OCI-LY7 (cell line): Measurements from ENCODE around the gene HS3ST2. TPM values are rescaled to one million over a fixed set of nuclear protein-coding genes. Genes with fewer than 3 reads are reported as not detected.

Experiments used
- BruUV-seq: library from RNA; stranded (reverse); fragments of 400-500 nt; replicated peaks from 2 replicates; lab custom pipeline; 2021; lab: Mats Ljungman, UMichigan
- CTCF ChIA-PET: fragments of 300-600 bp; sonication (Branson Sonifier 250); formaldehyde crosslinking; loops from one replicate; lab custom pipeline; 2022; ENCODE audit warnings: antibody characterized with exemption; ENCODE audit not compliant: unreplicated experiment; lab: Charles Lee
- POLR2A ChIA-PET: fragments of 300-600 bp; sonication (Branson Sonifier 250); formaldehyde crosslinking; loops from one replicate; lab custom pipeline; 2022; ENCODE audit warnings: antibody characterized with exemption; lab: Charles Lee
- DNase-seq: peaks from one replicate; pipeline ENCODE4 v3.0.0-alpha.2; 2015; ENCODE audit warnings: low spot score
- H2AFZ ChIP-seq: fragments of 200-600 bp; sonication (generic), shearing (Covaris generic); 2 replicates; pipeline ENCODE4 v1.6.1; 2014; ENCODE audit warnings: mild to moderate bottlenecking, antibody characterized with exemption, low read length, moderate library complexity
- H3K27ac ChIP-seq: fragments of 200-600 bp; sonication (generic); 2 replicates; pipeline ENCODE4 v1.5.1; 2014; ENCODE audit warnings: mixed run types, low read depth, mild to moderate bottlenecking, moderate library complexity, low read length, inconsistent platforms; ENCODE audit not compliant: poor library complexity, severe bottlenecking
- H3K36me3 ChIP-seq: fragments of 200-600 bp; sonication (generic); 2 replicates; pipeline ENCODE4 v1.6.1; 2014; ENCODE audit warnings: mild to moderate bottlenecking, antibody characterized with exemption, low read length, moderate library complexity, mixed read lengths; ENCODE audit not compliant: insufficient read depth
- H3K4me1 ChIP-seq: fragments of 200-600 bp; sonication (generic); 2 replicates; pipeline ENCODE4 v1.5.1; 2014; ENCODE audit warnings: mild to moderate bottlenecking, low read length; ENCODE audit not compliant: insufficient read depth, poor library complexity, severe bottlenecking
- H3K4me2 ChIP-seq: fragments of 200-600 bp; sonication (generic); 2 replicates; pipeline ENCODE4 v1.6.1; 2014; ENCODE audit warnings: mild to moderate bottlenecking, low read length
- H3K4me3 ChIP-seq: fragments of 200-600 bp; sonication (generic); 2 replicates; pipeline ENCODE4 v1.5.1; 2014; ENCODE audit warnings: mild to moderate bottlenecking, low read depth, low read length; ENCODE audit not compliant: poor library complexity, severe bottlenecking
- H3K79me2 ChIP-seq: fragments of 200-600 bp; sonication (generic); 2 replicates; pipeline ENCODE4 v1.6.1; 2016; ENCODE audit warnings: low read depth, mild to moderate bottlenecking, low read length, moderate library complexity, mixed read lengths; ENCODE audit not compliant: insufficient read depth
- H3K9me2 ChIP-seq: fragments of 200-600 bp; sonication (generic); 2 replicates; pipeline ENCODE4 v1.6.1; 2016; ENCODE audit warnings: mild to moderate bottlenecking, low read length, mixed read lengths; ENCODE audit not compliant: insufficient read depth
- H3K9me3 ChIP-seq: fragments of 200-600 bp; sonication (generic); 2 replicates; pipeline ENCODE4 v1.6.1; 2014; ENCODE audit warnings: mild to moderate bottlenecking, mixed run types, low read length, mixed read lengths
- H4K20me1 ChIP-seq: fragments of 200-600 bp; sonication (generic); 2 replicates; pipeline ENCODE4 v1.6.1; 2014; ENCODE audit warnings: mild to moderate bottlenecking, antibody characterized with exemption, low read length, moderate library complexity, mixed read lengths; ENCODE audit not compliant: insufficient read depth
- CTCF ChIP-seq: fragments of 200-600 bp; sonication (generic); conservative IDR thresholded peaks from 2 replicates; pipeline ENCODE4 v1.5.1; 2014; ENCODE audit warnings: mild to moderate bottlenecking, antibody characterized with exemption, low read length, moderate library complexity, mixed read lengths
- EZH2phosphoT487 ChIP-seq: fragments of 200-600 bp; sonication (generic); IDR thresholded peaks from 2 replicates; pipeline ENCODE4 v1.6.1; 2018; ENCODE audit warnings: low read depth, borderline replicate concordance, mild to moderate bottlenecking, mixed run types, antibody characterized with exemption, low read length, moderate library complexity, mixed read lengths
- intact Hi-C: fragments of 100-400 bp; cut with micrococcal nuclease; formaldehyde crosslinking; loops from one replicate; pipeline ENCODE4 v1.10.0; 2022; ENCODE audit not compliant: unreplicated experiment
- total RNA-seq, 2 experiments: library from RNA; depleted of rRNA in 1 of 2; stranded (reverse); fragments of >200 nt in 1 of 2; shearing (Covaris generic) in 1 of 2; gene quantifications; 2 replicates each; pipeline ENCODE4 v1.2.3, GENCODE V29; 2014 to 2022

Gene HS3ST2
- total RNA-seq, 2 experiments from 2014 or later = not detected

- Histone ChIP-seq H2AFZ (no peak overlapping the region), H3K79me2 (no peaks in the 10 kb centered on the region), H3K36me3 (no peaks in the 10 kb centered on the region), H3K4me2 (no peak overlapping the region), H4K20me1 (no peaks in the 10 kb centered on the region), H3K27ac (no peak overlapping the region), H3K4me1 (no peaks in the 10 kb centered on the region), H3K4me3 (no peak overlapping the region), H3K9me3 (no peaks in the 10 kb centered on the region), H3K9me2 (no peaks in the 10 kb centered on the region)
- intact Hi-C loops = no loop called here
- no peak for DNase-seq
- ChIA-PET CTCF (no interaction called here), POLR2A (interaction anchor here (0.5 kb wide), 1 partner anchor 17 kb away, joined by 6 read pairs; no protein-coding TSS in a partner anchor)
- no TSS peak for BruUV-seq
- TF ChIP-seq EZH2phosphoT487 (no peak), CTCF (no peak)
Observed at GRCh38 chr16:22926105-22926751, 112.3 kb downstream of the HS3ST2 start.

GRCh38 chr16:22927306-22927705 lies 113.3 kb downstream of the HS3ST2 start:
- CTCF ChIA-PET = no interaction called here
- no TSS peak for BruUV-seq
- intact Hi-C loops = no loop called here

More at GRCh38 chr16:22927306-22927705, 113.3 kb downstream of the HS3ST2 start:
- TF ChIP-seq CTCF (no peak), EZH2phosphoT487 (no peak)
- no peaks in the 10 kb centered on the region for H4K20me1 ChIP-seq
- no peak overlapping the region for H2AFZ ChIP-seq
- no peaks in the 10 kb centered on the region for H3K36me3 ChIP-seq
- POLR2A ChIA-PET = interaction anchor here (0.7 to 1.4 kb wide), 3 partner anchors 9 to 232 kb away, joined by 3 to 4 read pairs (median 3); no protein-coding TSS in a partner anchor
- no peak for DNase-seq
- H3K9me2 ChIP-seq = no peaks in the 10 kb centered on the region
- no peak overlapping the region for H3K4me3 ChIP-seq
- no peaks in the 10 kb centered on the region for H3K4me1 ChIP-seq
- H3K9me3 ChIP-seq = no peaks in the 10 kb centered on the region
- H3K4me2 ChIP-seq = no peak overlapping the region
- no peaks in the 10 kb centered on the region for H3K79me2 ChIP-seq
- no peak overlapping the region for H3K27ac ChIP-seq
